ENCODE data around the gene VCL. TPM values are rescaled to one million over a fixed set of nuclear protein-coding genes. Genes with fewer than 3 reads are reported as not detected.
"Not testable (repeated sequence)": the region's sequence is repeated elsewhere in the genome, so short reads cannot be mapped to it uniquely, and the experiment has no call there.

VCL gene
- polyA plus RNA-seq, 1 donor from 2014 or later, result 44.2 TPM

- Mint-ChIP-seq H3K27ac (peak overlapping the region in 1 of 3 donors; percentile 15), H3K4me1 (peaks cover 23 to 40% (median 24%) of the 10 kb centered on the region in 3 donors), H3K27me3 (peaks cover 5% of the 10 kb centered on the region), H3K4me3 (peak overlapping the region in 2 of 4 donors; percentile 16 to 88), H3K9me3 (no peaks in the 10 kb centered on the region), H3K36me3 (no peaks in the 10 kb centered on the region)
Observed at GRCh38 chr10:73983096-73984047, 14.5 kb upstream of the VCL start.

GRCh38 chr10:73989594-73990150, 8.2 kb upstream of the VCL start:
- H3K36me3 Mint-ChIP-seq, result peaks cover 3% of the 10 kb centered on the region
- H3K27me3 Mint-ChIP-seq, result no peaks in the 10 kb centered on the region
- H3K27ac Mint-ChIP-seq, result no peak overlapping the region
- H3K4me3 Mint-ChIP-seq, result no peak overlapping the region
- peaks cover 0 to 2% (median 0%) of the 10 kb centered on the region in 3 donors for H3K9me3 Mint-ChIP-seq
- H3K4me1 Mint-ChIP-seq, result peaks cover 23 to 27% (median 24%) of the 10 kb centered on the region in 3 donors

- Mint-ChIP-seq H3K36me3 (peaks cover 3% of the 10 kb centered on the region), H3K4me1 (peaks cover 22 to 35% (median 27%) of the 10 kb centered on the region in 3 donors), H3K4me3 (peak overlapping the region in 2 of 4 donors; percentile 29 to 88), H3K9me3 (peaks cover 0 to 2% (median 0%) of the 10 kb centered on the region in 3 donors), H3K27ac (peak overlapping the region; percentile 15 to 76 (median 47)), H3K27me3 (no peaks in the 10 kb centered on the region)
Observed at GRCh38 chr10:73991203-73991883, 6.6 kb upstream of the VCL start.

GRCh38 chr10:73991884-73992245, 6.1 kb upstream of the VCL start:
- H3K4me3 Mint-ChIP-seq, result peak overlapping the region; percentile 1 to 88 (median 56)
- peaks cover 0 to 2% (median 0%) of the 10 kb centered on the region in 3 donors for H3K9me3 Mint-ChIP-seq
- H3K36me3 Mint-ChIP-seq, result peaks cover 3% of the 10 kb centered on the region
- H3K4me1 Mint-ChIP-seq, result peaks cover 19 to 35% (median 27%) of the 10 kb centered on the region in 3 donors
- H3K27me3 Mint-ChIP-seq, result no peaks in the 10 kb centered on the region
- H3K27ac Mint-ChIP-seq, result peak overlapping the region; percentile 15 to 47 (median 21)

GRCh38 chr10:73992899-73993788, 4.8 kb upstream of the VCL start:
- Mint-ChIP-seq H3K36me3 (peaks cover 3% of the 10 kb centered on the region), H3K4me1 (peaks cover 19 to 32% (median 28%) of the 10 kb centered on the region in 3 donors), H3K27ac (peak overlapping the region in 2 of 3 donors; percentile 45 to 83), H3K4me3 (peak overlapping the region in 2 of 4 donors; percentile 18 to 52), H3K9me3 (peaks cover 0 to 2% (median 0%) of the 10 kb centered on the region in 3 donors), H3K27me3 (no peaks in the 10 kb centered on the region)

- peaks cover 28 to 42% (median 37%) of the 10 kb centered on the region in 3 donors for H3K4me1 Mint-ChIP-seq
- H3K36me3 Mint-ChIP-seq, result peaks cover 3% of the 10 kb centered on the region
- no peaks in the 10 kb centered on the region for H3K27me3 Mint-ChIP-seq
- H3K27ac Mint-ChIP-seq, result peak overlapping the region in 1 of 3 donors; percentile 72
- peak overlapping the region in 1 of 4 donors; percentile 66 for H3K4me3 Mint-ChIP-seq
- H3K9me3 Mint-ChIP-seq, result peaks cover 0 to 2% (median 0%) of the 10 kb centered on the region in 3 donors
Observed at GRCh38 chr10:73995035-73995358, 2.9 kb upstream of the VCL start.

- no peaks in the 10 kb centered on the region for H3K9me3 Mint-ChIP-seq
- H3K27me3 Mint-ChIP-seq, result no peaks in the 10 kb centered on the region
- peak overlapping the region; percentile 63 to 99 (median 65) for H3K27ac Mint-ChIP-seq
- peaks cover 27 to 44% (median 36%) of the 10 kb centered on the region in 3 donors for H3K4me1 Mint-ChIP-seq
- H3K4me3 Mint-ChIP-seq, result peak overlapping the region; percentile 86 to 99 (median 98)
- no peaks in the 10 kb centered on the region for H3K36me3 Mint-ChIP-seq
Observed at GRCh38 chr10:73997461-73997786, 492 bp upstream of the VCL start.

- Mint-ChIP-seq H3K27me3 (no peaks in the 10 kb centered on the region), H3K27ac (peak overlapping the region; percentile 70 to 93 (median 83)), H3K4me3 (peak overlapping the region; percentile 86 to 99 (median 98)), H3K36me3 (no peaks in the 10 kb centered on the region), H3K4me1 (peaks cover 26 to 39% (median 31%) of the 10 kb centered on the region in 3 donors), H3K9me3 (no peaks in the 10 kb centered on the region)
Observed at GRCh38 chr10:73998623-73998928, 660 bp downstream of the VCL start.

GRCh38 chr10:73998929-73999691, 1.2 kb downstream of the VCL start:
- H3K36me3 Mint-ChIP-seq, result no peaks in the 10 kb centered on the region
- peak overlapping the region; percentile 86 to 99 (median 98) for H3K4me3 Mint-ChIP-seq
- peaks cover 24 to 36% (median 29%) of the 10 kb centered on the region in 3 donors for H3K4me1 Mint-ChIP-seq
- H3K27ac Mint-ChIP-seq, result peak overlapping the region; percentile 70 to 93 (median 83)
- H3K9me3 Mint-ChIP-seq, result no peaks in the 10 kb centered on the region
- no peaks in the 10 kb centered on the region for H3K27me3 Mint-ChIP-seq

GRCh38 chr10:73999703-74000102, 1.8 kb downstream of the VCL start:
- Mint-ChIP-seq H3K36me3 (no peaks in the 10 kb centered on the region), H3K4me3 (peak overlapping the region; percentile 86 to 99 (median 98)), H3K27me3 (no peaks in the 10 kb centered on the region), H3K4me1 (peaks cover 25 to 38% (median 28%) of the 10 kb centered on the region in 3 donors), H3K9me3 (no peaks in the 10 kb centered on the region), H3K27ac (peak overlapping the region; percentile 70 to 93 (median 76))

- Mint-ChIP-seq H3K4me3 (peak overlapping the region in 3 of 4 donors; percentile 86 to 99 (median 99)), H3K4me1 (peaks cover 27 to 40% (median 28%) of the 10 kb centered on the region in 3 donors)
Observed at GRCh38 chr10:74000244-74000643, 2.3 kb downstream of the VCL start.

GRCh38 chr10:74000892-74001669, 3.2 kb downstream of the VCL start:
- no peaks in the 10 kb centered on the region for H3K27me3 Mint-ChIP-seq
- no peaks in the 10 kb centered on the region for H3K36me3 Mint-ChIP-seq
- H3K9me3 Mint-ChIP-seq, result no peaks in the 10 kb centered on the region
- H3K4me3 Mint-ChIP-seq, result peak overlapping the region in 3 of 4 donors; percentile 7 to 64 (median 47)
- peak overlapping the region in 1 of 3 donors; percentile 0 for H3K27ac Mint-ChIP-seq
- H3K4me1 Mint-ChIP-seq, result peaks cover 24 to 38% (median 29%) of the 10 kb centered on the region in 3 donors

More at GRCh38 chr10:74000244-74000643, 2.3 kb downstream of the VCL start:
- not testable (repeated sequence) for H3K36me3 Mint-ChIP-seq, H3K9me3 Mint-ChIP-seq, H3K27me3 Mint-ChIP-seq
- peak overlapping the region in 2 of 3 donors; percentile 70 to 76 for H3K27ac Mint-ChIP-seq

GRCh38 chr10:74006269-74006668, 8.4 kb downstream of the VCL start:
- Mint-ChIP-seq H3K4me1 (peaks cover 34 to 42% (median 40%) of the 10 kb centered on the region in 3 donors), H3K9me3 (no peaks in the 10 kb centered on the region), H3K4me3 (no peak overlapping the region), H3K27me3 (no peaks in the 10 kb centered on the region), H3K36me3 (peaks cover 6% of the 10 kb centered on the region), H3K27ac (no peak overlapping the region)

Data from IgD-negative memory B cell (primary cell).